Body of pancreas (tissue), 4 donors: ENCODE results near the gene SLC25A13. TPM values are rescaled to one million over a fixed set of nuclear protein-coding genes. Genes with fewer than 3 reads are reported as not detected.
"Not testable (repeated sequence)": the region's sequence is repeated elsewhere in the genome, so short reads cannot be mapped to it uniquely, and the experiment has no call there.

Experiments
- ATAC-seq: fragments of 150-250 bp; one replicate; pipeline ENCODE4 v1.9.1; 2016
- DNase-seq, 4 donors: peaks; one replicate each; pipeline ENCODE4 v3.0.0-alpha.2; 2019
- H3K27ac ChIP-seq, 4 donors: fragments of 200-600 bp; sonication (generic); 1 replicate in 3 of 4; 2 replicates in 1 of 4; pipeline versions ENCODE4 v1.5.1 to v1.6.1; 2016 to 2019; ENCODE audit warnings: mild to moderate bottlenecking in 1 of 4, mixed read lengths in 1 of 4, moderate library complexity in 1 of 4
- H3K27me3 ChIP-seq, 2 donors: fragments of 200-600 bp; sonication (generic); one replicate each; pipeline ENCODE4 v1.6.0; 2016; ENCODE audit warnings: mild to moderate bottlenecking in 1 of 2
- H3K36me3 ChIP-seq, 2 donors: fragments of 200-600 bp; sonication (generic); replicated peaks in 1 of 2; 2 replicates each; pipeline ENCODE4 v1.5.1; 2016; ENCODE audit warnings: low read depth in 2 of 2; ENCODE audit not compliant: insufficient read depth in 1 of 2
- H3K4me1 ChIP-seq: fragments of 200-600 bp; sonication (generic); one replicate; pipeline ENCODE4 v1.6.0; 2016
- H3K4me3 ChIP-seq, 2 donors: fragments of 200-600 bp; sonication (generic); 1 replicate in 1 of 2; 2 replicates in 1 of 2; pipeline ENCODE4 v1.5.1; 2016 to 2019
- H3K9me3 ChIP-seq, 3 donors: fragments of 200-600 bp; sonication (generic); 1 replicate in 2 of 3; 2 replicates in 1 of 3; pipeline ENCODE4 v1.5.1; 2016
- POLR2A ChIP-seq, 3 donors: fragments of 450-650 bp; IDR thresholded peaks; one replicate each; pipeline ENCODE4 v1.6.1; 2016; ENCODE audit warnings: antibody characterized with exemption in 3 of 3, mild to moderate bottlenecking in 2 of 3
- WGBS, 2 donors: methylation state at CpG; one replicate each; pipeline ENCODE4 v1.1.5; 2017; 5-methylcytosine and 5-hydroxymethylcytosine counted together
- intact Hi-C: fragments of 100-400 bp; cut with DNase I; formaldehyde crosslinking; loops from one replicate; pipeline ENCODE4 v1.15.1; 2023
- total RNA-seq, 2 donors: library from RNA; depleted of rRNA; stranded (reverse); fragments of >200 nt; gene quantifications; one replicate each; pipeline ENCODE4 v1.1.0, GENCODE V29; 2016
- TF ChIP-seq, protein P1 (sequence below), 7 experiments: fragments of 450-650 bp in 4 of 7; fragments of 200-600 bp in 3 of 7; sonication (generic) in 3 of 7; IDR thresholded peaks; one replicate each; pipeline ENCODE4 v1.5.1; 2016 to 2019; ENCODE audit warnings: antibody characterized with exemption in 7 of 7

The SLC25A13 gene
- total RNA-seq, 2 donors from 2014 or later, result 9.6 to 20.1 TPM

DNA sequence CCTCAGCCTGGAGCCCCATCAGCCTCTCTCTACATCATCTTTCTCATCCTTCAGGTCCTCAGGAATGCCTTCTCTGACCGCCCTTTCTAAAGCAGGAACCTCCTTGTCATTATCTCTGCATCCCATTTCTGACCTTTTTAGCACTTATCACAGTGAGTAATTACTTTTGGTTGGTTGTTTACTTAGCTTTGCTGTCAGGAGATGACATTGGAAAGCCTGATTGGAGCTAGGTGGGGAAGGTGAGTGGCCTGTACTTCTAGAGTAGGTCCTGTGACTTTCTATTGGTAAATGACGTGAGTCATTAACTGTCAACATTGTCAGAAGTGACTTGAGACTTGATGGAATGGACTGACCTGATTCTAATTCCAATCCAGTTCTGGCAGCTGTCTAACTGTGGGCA, 9.3 kb upstream of the SLC25A13 start:
- WGBS, 2 donors, result 82 to 90% methylated on average over 2 of the region's 2 CpGs
- H3K36me3 ChIP-seq, result no peaks in the 10 kb centered on the region
- no peak for DNase-seq

DNA sequence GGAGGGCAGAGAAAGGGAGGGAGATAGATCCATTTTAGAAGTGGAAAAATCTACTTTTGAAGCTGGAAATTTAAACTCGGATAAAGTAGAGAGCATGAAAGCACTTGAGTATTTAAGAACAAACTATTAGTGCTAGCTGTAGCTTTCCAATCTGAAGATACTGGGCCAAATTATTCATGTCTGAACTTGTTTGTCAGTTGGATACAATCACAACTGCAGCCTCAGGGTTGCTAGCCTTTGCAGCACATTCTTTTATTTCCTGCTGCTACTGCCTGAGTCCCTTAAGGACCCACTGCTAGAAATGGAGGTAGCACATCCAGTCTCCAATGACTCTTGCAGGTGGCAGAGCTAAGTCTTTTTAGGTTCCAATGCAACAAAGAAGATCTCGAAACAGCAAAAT, 8.3 kb upstream of the SLC25A13 start:
- DNase-seq (no peak), ATAC-seq (no peak)
- WGBS, 2 donors, result 81 to 84% methylated on average over 2 of the region's 2 CpGs
- Histone ChIP-seq H3K36me3 (no peaks in the 10 kb centered on the region), H3K4me1 (peaks cover 12% of the 10 kb centered on the region), H3K27me3 (no peaks in the 10 kb centered on the region), H3K27ac (no peak overlapping the region), H3K9me3 (no peaks in the 10 kb centered on the region), H3K4me3 (no peak overlapping the region)
- intact Hi-C loops, result no loop called here
- TF ChIP-seq, protein P1, sequence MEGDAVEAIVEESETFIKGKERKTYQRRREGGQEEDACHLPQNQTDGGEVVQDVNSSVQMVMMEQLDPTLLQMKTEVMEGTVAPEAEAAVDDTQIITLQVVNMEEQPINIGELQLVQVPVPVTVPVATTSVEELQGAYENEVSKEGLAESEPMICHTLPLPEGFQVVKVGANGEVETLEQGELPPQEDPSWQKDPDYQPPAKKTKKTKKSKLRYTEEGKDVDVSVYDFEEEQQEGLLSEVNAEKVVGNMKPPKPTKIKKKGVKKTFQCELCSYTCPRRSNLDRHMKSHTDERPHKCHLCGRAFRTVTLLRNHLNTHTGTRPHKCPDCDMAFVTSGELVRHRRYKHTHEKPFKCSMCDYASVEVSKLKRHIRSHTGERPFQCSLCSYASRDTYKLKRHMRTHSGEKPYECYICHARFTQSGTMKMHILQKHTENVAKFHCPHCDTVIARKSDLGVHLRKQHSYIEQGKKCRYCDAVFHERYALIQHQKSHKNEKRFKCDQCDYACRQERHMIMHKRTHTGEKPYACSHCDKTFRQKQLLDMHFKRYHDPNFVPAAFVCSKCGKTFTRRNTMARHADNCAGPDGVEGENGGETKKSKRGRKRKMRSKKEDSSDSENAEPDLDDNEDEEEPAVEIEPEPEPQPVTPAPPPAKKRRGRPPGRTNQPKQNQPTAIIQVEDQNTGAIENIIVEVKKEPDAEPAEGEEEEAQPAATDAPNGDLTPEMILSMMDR (IDR thresholded peaks at IDR 0.05), result no peak
- TF ChIP-seq POLR2A (IDR thresholded peaks at IDR 0.05), result no peak

More for the DNA sequence above, 9.3 kb upstream of the SLC25A13 start:
- Histone ChIP-seq H3K9me3 (no peaks in the 10 kb centered on the region), H3K4me3 (no peak overlapping the region), H3K4me1 (peaks cover 12% of the 10 kb centered on the region), H3K27me3 (no peaks in the 10 kb centered on the region), H3K27ac (no peak overlapping the region)
- TF ChIP-seq, protein P1 (IDR thresholded peaks at IDR 0.05), result no peak
- TF ChIP-seq POLR2A (IDR thresholded peaks at IDR 0.05), result no peak
- ATAC-seq, result no peak
- intact Hi-C loops, result no loop called here

DNA sequence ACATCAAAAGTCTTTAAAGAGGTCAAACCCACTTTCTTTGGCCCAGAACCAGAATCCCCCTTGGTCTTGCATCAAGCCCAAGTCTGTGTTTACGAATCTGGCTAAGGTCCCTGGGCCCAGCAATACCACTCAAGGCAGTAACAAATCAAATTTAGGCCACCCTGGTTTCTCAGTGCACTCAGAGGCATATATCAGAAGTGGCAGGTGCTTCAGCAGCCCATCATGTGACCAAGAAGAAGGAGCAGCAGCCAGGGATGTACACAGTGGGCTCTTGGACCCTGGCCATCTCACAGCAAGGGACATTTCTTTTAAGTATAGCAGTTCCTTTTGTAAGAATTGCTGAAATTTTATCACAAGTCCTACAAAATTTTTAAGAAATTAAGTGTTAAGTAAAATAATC, 7.3 kb upstream of the SLC25A13 start:
- no peak for DNase-seq

DNA sequence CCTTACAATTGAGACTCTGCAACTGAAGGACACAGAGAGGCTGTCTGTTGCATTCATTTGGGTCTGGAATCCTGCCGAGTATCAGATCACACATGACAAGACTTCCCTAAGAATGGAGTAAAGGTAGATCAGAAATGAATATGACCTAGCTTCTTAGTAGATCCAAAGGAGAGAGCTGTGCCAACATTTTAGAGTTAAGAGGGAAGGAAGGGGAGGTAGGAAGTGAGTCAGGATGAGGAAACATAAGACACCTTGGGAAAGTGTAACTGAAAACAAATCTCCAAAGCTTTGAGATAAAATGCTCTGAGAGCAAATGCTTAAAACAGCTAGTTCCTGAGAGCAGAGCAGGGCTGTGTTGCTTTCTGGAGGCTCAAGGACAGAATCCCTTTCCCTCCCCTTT, 6.1 kb upstream of the SLC25A13 start:
- H3K4me1 ChIP-seq, result peaks cover 12% of the 10 kb centered on the region
- no peak overlapping the region for H3K4me3 ChIP-seq
- H3K9me3 ChIP-seq, result no peaks in the 10 kb centered on the region
- TF ChIP-seq, protein P1 (IDR thresholded peaks at IDR 0.05), result no peak
- no peak for TF ChIP-seq POLR2A (IDR thresholded peaks at IDR 0.05)
- H3K36me3 ChIP-seq, result no peaks in the 10 kb centered on the region
- H3K27ac ChIP-seq, result no peak overlapping the region
- DNase-seq, result no peak
- intact Hi-C loops, result no loop called here
- no peaks in the 10 kb centered on the region for H3K27me3 ChIP-seq
- 44 to 60% methylated on average over 1 of the region's 1 CpG for WGBS, 2 donors
- no peak for ATAC-seq

More for the DNA sequence above, 7.3 kb upstream of the SLC25A13 start:
- Histone ChIP-seq H3K27me3 (no peaks in the 10 kb centered on the region), H3K36me3 (no peaks in the 10 kb centered on the region), H3K4me3 (no peak overlapping the region), H3K27ac (no peak overlapping the region), H3K4me1 (peaks cover 12% of the 10 kb centered on the region), H3K9me3 (no peaks in the 10 kb centered on the region)
- no peak for TF ChIP-seq POLR2A (IDR thresholded peaks at IDR 0.05)
- TF ChIP-seq, protein P1 (IDR thresholded peaks at IDR 0.05), result no peak
- WGBS, 2 donors, result 90 to 100% methylated on average over 1 of the region's 1 CpG
- no peak for ATAC-seq
- intact Hi-C loops, result no loop called here

DNA sequence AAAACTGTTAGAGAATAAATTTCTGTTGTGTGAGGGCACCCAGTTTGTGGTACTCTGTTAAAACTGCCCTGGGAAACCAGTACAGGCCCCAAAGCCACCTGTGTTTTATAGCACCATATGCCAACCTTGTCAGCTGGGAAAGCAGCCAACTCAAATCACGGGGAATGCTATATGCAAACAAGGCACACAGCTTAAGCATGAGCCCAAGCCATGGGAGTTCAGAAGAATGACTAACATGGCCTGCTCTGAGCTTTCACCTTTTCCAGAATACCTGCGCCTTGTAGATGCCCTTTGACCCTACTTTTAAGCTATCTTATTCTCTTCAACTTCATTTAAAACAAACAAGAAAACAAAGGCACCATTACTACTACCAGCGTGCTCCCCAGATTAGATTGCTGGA, 5.5 kb upstream of the SLC25A13 start:
- ATAC-seq, result peak; percentile 64
- no peaks in the 10 kb centered on the region for H3K36me3 ChIP-seq
- 20 to 22% methylated on average over 3 of the region's 3 CpGs for WGBS, 2 donors
- intact Hi-C loops, result no loop called here
- TF ChIP-seq, protein P1 (IDR thresholded peaks at IDR 0.05), result no peak
- no peak for TF ChIP-seq POLR2A (IDR thresholded peaks at IDR 0.05)
- H3K9me3 ChIP-seq, result no peaks in the 10 kb centered on the region
- H3K4me3 ChIP-seq, result no peak overlapping the region
- peaks cover 15% of the 10 kb centered on the region for H3K4me1 ChIP-seq
- no peak overlapping the region for H3K27ac ChIP-seq
- DNase-seq, result peak; percentile 60 to 83 (median 78)
- H3K27me3 ChIP-seq, result no peaks in the 10 kb centered on the region

DNA sequence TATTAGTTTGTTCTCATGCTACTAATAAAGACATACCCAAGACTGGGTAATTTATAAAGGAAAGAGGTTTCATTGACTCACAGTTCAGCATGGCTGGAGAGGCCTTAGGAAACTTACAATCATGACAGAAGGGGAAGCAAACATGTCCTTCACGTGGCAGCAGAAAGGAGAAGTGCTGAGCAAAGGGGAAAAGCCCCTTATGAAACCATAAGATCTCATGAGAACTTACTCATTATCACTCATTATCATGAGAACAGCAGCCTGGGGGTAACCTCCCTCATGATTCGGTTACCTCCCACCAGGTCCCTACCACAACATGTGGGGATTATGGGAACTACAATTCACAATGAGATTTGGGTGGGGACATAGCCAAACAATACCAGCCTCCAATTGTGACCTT, 4.9 kb upstream of the SLC25A13 start:
- H3K36me3 ChIP-seq, intact Hi-C loops, ATAC-seq, DNase-seq, H3K27me3 ChIP-seq, H3K27ac ChIP-seq, H3K4me3 ChIP-seq, H3K9me3 ChIP-seq: not testable (repeated sequence)
- peaks cover 19% of the 10 kb centered on the region for H3K4me1 ChIP-seq
- WGBS, 2 donors, result 50 to 65% methylated on average over 2 of the region's 2 CpGs
